Fibroblast of lung (primary cell): ENCODE results near the gene KCTD21.

Experiments
- CTCF ChIP-seq, 2 donors: IDR thresholded peaks in 1 of 2; conservative IDR thresholded peaks in 1 of 2; 1 replicate in 1 of 2; 2 replicates in 1 of 2; pipeline ENCODE4 v1.5.1; 2011 to 2012; ENCODE audit warnings: low read length in 2 of 2, control low read depth in 1 of 2, inconsistent platforms in 1 of 2, low read depth in 1 of 2, mild to moderate bottlenecking in 1 of 2
- EZH2 ChIP-seq: IDR thresholded peaks from 2 replicates; pipeline ENCODE4 v1.5.1; 2012; ENCODE audit warnings: low read length, control low read depth, mild to moderate bottlenecking; ENCODE audit errors: missing control alignments

DNA sequence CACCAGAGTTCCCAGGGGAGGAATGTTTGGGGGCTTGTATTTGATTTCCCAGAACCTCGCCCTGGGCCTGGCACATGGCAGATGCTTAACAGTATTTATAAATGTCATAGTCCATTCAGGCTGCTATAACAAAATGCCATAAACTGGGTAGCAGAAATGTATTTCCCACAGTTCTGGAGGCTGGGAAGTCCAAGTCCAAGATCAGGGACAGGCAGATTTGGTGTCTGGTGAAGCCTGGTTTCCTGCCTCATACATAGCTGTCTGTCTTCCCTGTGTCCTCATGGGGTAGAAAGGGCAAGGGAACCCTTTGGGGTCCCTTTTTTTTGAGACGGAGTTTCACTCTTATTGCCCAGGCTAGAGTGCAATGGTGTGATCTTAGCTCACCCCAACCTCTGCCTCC is 24.0 kb downstream of the KCTD21 start:
- TF ChIP-seq CTCF (conservative IDR thresholded peaks at IDR 0.05 in 1 of 2, IDR thresholded peaks at IDR 0.05 in 1 of 2; ENCODE audit: low read depth in 1 of 2, low read length in 2 of 2): no peak
- TF ChIP-seq EZH2: no peak
